ENCODE results near the gene RBM14.

GRCh38 chr11:66663741-66664296 is 47.4 kb downstream of the RBM14 start:
- TF ChIP-seq EZH2 (IDR thresholded peaks at IDR 0.05; ENCODE audit: insufficient read depth, poor library complexity, severe bottlenecking), result no peak
- TF ChIP-seq EZH2phosphoT487 (IDR thresholded peaks at IDR 0.05; ENCODE audit: insufficient read depth, low read depth), result no peak
